Cardiac muscle cell (in vitro differentiated cells and primary cell): ENCODE data around the gene FSTL4. TPM values are rescaled to one million over a fixed set of nuclear protein-coding genes. Genes with fewer than 3 reads are reported as not detected.

ENCODE experiments used
- DNase-seq, 2 donors: peaks; one replicate each; pipeline versions ENCODE4 v3.0.0 to v3.0.0-alpha.2; 2010 to 2017; ENCODE audit warnings: low read depth in 1 of 2, low spot score in 1 of 2
- H3K27ac ChIP-seq: fragments of 200-600 bp; sonication (generic); 2 replicates; pipeline ENCODE4 v1.5.1; 2016
- H3K27me3 ChIP-seq: fragments of 200-600 bp; sonication (generic); 2 replicates; pipeline ENCODE4 v1.6.0; 2016; ENCODE audit warnings: control low read depth
- H3K36me3 ChIP-seq: fragments of 200-600 bp; sonication (generic); 2 replicates; pipeline ENCODE4 v1.5.1; 2016; ENCODE audit warnings: control low read depth
- H3K4me1 ChIP-seq: fragments of 200-600 bp; sonication (generic); 2 replicates; pipeline ENCODE4 v1.8.1; 2017; ENCODE audit warnings: low read depth, mild to moderate bottlenecking, mixed run types
- H3K4me3 ChIP-seq: fragments of 200-600 bp; sonication (generic); 2 replicates; pipeline ENCODE4 v1.5.1; 2016; ENCODE audit warnings: mild to moderate bottlenecking
- H3K9me3 ChIP-seq: fragments of 200-600 bp; sonication (generic); 2 replicates; pipeline ENCODE4 v1.5.1; 2017; ENCODE audit warnings: low read depth, mild to moderate bottlenecking, control low read depth
- polyA plus RNA-seq: library from polyadenylated mRNA; unstranded; fragments of >200 nt; fragmentation: Nextera tagmentation; extraction: Ambion mirVana; gene quantifications from 2 replicates; pipeline ENCODE4 v1.2.1, GENCODE V29; 2016
- total RNA-seq: library from RNA; depleted of rRNA; stranded (reverse); fragments of >200 nt; gene quantifications from 2 replicates; pipeline ENCODE4 v1.2.3, GENCODE V29; 2016
- TF ChIP-seq, protein P1 (sequence below): IDR thresholded peaks from 2 replicates; pipeline ENCODE4 v1.5.1; 2012; ENCODE audit warnings: low read depth, mild to moderate bottlenecking, low read length

FSTL4 gene
- 0.06 and 0.11 TPM in 2 replicates for total RNA-seq
- polyA plus RNA-seq, result 0.19 TPM in 1 of 2 replicates, not detected in the other

DNA sequence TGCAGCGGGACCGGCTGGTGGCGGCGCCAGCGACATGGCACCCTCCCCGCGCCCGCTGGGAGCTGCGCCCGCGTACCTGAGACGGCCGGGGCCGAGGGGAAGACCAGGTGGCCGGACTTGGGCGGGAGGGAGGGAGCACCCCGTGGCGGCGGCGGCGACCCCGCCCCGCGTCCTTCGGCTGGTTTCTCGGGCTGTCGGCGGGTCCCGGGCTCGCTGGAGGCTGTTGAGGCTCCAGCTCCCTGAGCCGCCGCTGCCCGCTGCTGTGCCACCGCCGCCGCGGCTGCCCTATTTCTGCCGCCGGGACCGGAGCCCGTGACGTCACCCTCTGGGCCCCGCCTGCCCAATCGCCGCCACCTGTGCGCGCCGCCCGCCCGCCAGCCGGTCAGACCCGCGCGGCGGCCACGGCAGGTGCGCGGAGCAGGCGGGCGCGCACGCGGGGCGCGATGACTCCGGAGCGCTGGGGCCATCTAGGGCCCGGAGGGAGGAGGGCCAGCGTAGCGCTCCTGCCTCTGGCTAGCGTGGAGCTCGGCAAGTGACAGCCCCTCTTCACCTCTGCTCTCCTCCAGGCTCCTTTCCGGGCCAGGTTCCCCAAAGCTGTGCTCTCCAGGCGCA, at the start of gene FSTL4:
Gene FSTL4, minus strand, starts transcription at position 293 of the 612 bp plus-strand sequence.
- peaks cover 95% of the 10 kb centered on the region for H3K27me3 ChIP-seq
- no peak within 1 kb of the TSS for H3K27ac ChIP-seq
- TF ChIP-seq, protein P1, sequence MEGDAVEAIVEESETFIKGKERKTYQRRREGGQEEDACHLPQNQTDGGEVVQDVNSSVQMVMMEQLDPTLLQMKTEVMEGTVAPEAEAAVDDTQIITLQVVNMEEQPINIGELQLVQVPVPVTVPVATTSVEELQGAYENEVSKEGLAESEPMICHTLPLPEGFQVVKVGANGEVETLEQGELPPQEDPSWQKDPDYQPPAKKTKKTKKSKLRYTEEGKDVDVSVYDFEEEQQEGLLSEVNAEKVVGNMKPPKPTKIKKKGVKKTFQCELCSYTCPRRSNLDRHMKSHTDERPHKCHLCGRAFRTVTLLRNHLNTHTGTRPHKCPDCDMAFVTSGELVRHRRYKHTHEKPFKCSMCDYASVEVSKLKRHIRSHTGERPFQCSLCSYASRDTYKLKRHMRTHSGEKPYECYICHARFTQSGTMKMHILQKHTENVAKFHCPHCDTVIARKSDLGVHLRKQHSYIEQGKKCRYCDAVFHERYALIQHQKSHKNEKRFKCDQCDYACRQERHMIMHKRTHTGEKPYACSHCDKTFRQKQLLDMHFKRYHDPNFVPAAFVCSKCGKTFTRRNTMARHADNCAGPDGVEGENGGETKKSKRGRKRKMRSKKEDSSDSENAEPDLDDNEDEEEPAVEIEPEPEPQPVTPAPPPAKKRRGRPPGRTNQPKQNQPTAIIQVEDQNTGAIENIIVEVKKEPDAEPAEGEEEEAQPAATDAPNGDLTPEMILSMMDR, result no peak
- H3K36me3 ChIP-seq, result no peaks in the 10 kb centered on the region
- H3K9me3 ChIP-seq, result no peaks in the 10 kb centered on the region
- H3K4me3 ChIP-seq, result peak within 1 kb of the TSS; percentile 36
- peak in 1 of 2 donors; percentile 56 for DNase-seq
- H3K4me1 ChIP-seq, result peaks cover 10% of the 10 kb centered on the region

DNA sequence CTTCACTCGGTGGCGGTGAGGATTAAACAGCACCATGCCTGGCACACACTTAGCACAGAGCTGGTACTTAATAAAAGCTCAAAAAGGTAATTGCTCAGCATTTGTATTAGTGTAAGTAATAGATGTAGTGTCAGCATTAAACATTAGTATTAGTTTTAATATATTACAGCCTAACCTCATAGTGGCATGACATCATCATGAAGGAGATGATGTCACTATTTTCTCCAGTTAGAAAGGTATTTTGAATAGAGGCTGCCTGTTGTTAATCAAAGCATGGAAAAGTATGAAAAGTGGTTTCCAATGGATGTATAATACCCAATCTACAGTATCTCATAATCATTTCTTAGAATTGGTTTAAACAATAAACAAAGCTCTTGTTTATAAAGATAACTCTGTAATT, 49.0 kb upstream of the FSTL4 start:
- peaks cover 2% of the 10 kb centered on the region for H3K27me3 ChIP-seq
- no peak for DNase-seq
- H3K36me3 ChIP-seq, result no peaks in the 10 kb centered on the region
- no peak overlapping the region for H3K27ac ChIP-seq
- no peaks in the 10 kb centered on the region for H3K4me1 ChIP-seq
- no peak overlapping the region for H3K4me3 ChIP-seq
- TF ChIP-seq, protein P1, result no peak
- no peaks in the 10 kb centered on the region for H3K9me3 ChIP-seq

DNA sequence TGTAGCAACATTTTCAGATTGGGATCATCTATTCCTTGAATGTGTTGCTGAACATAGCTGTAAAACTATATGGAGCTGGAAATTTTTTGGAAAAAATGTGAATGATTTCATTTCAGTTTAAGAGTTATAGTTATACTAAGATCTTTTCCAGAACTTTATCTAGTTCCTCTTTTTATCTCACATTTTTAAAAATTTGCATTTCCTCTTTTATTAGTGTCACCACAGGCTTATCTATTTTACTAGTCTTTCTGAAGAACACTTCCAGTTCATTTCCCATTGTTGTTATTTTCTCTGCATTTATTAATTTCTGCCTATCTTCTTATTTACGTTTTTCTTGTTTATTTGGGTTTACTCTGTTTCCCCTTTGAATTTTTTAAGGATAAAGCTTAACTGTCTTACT, 46.0 kb upstream of the FSTL4 start:
- TF ChIP-seq, protein P1, result no peak
- H3K4me3 ChIP-seq, result no peak overlapping the region
- DNase-seq, result no peak

DNA sequence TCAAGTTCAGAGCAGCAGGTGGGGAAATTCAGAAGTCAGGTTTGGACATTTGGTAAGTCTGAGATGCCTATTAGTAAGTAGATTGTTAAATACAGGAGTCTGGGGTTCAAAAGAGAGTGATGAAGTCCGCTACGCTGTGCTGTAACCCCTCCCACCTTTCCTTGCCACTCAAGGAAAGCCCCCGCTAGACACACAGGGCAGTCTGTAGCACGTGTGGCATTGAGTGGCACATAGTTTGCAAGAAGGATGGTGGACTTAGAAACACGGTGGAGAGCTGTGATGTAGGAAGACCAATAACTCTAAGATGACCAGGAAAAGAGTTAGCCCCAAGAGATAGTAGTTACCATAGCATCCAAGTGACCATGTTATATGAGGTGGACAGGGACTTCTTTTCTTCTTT, 44.7 kb upstream of the FSTL4 start:
- Histone ChIP-seq H3K4me1 (no peaks in the 10 kb centered on the region), H3K36me3 (no peaks in the 10 kb centered on the region), H3K27ac (no peak overlapping the region), H3K4me3 (no peak overlapping the region), H3K9me3 (no peaks in the 10 kb centered on the region), H3K27me3 (peaks cover 6% of the 10 kb centered on the region)
- DNase-seq, result no peak
- TF ChIP-seq, protein P1, result no peak

More for the DNA sequence above, 46.0 kb upstream of the FSTL4 start:
- H3K9me3 ChIP-seq, result no peaks in the 10 kb centered on the region
- no peaks in the 10 kb centered on the region for H3K36me3 ChIP-seq
- H3K27ac ChIP-seq, result no peak overlapping the region
- peaks cover 6% of the 10 kb centered on the region for H3K27me3 ChIP-seq
- no peaks in the 10 kb centered on the region for H3K4me1 ChIP-seq

DNA sequence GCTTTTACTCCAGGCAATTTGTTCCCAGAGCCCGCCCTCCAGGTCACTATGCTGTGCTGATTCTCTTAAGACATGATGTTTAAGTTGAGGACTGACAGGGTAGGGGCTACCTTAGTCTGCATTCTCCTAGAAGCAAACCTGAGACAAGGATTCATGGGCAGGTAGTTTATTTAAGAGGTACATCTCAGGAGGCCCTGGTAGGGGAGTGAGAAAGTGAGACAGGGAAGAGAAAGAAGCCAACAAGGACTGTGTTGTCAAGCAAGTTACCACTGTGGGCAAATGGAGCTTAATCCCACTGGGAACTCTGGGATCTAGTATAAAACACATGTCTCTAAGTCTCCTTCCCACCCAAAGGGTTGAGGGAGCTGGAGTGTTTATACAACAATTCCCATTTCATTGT, 43.6 kb upstream of the FSTL4 start:
- DNase-seq, result no peak
- Histone ChIP-seq H3K4me3 (no peak overlapping the region), H3K36me3 (no peaks in the 10 kb centered on the region), H3K27ac (no peak overlapping the region), H3K27me3 (peaks cover 6% of the 10 kb centered on the region), H3K9me3 (no peaks in the 10 kb centered on the region), H3K4me1 (no peaks in the 10 kb centered on the region)
- TF ChIP-seq, protein P1, result no peak
